ENCODE data around the gene UGGT2. TPM values are rescaled to one million over a fixed set of nuclear protein-coding genes. Genes with fewer than 3 reads are reported as not detected.

UGGT2 gene
- total and polyA plus RNA-seq, 2 donors (not counting 1 experiment from before 2014, with no cell fraction given) = 0.39 to 6.7 TPM

DNA sequence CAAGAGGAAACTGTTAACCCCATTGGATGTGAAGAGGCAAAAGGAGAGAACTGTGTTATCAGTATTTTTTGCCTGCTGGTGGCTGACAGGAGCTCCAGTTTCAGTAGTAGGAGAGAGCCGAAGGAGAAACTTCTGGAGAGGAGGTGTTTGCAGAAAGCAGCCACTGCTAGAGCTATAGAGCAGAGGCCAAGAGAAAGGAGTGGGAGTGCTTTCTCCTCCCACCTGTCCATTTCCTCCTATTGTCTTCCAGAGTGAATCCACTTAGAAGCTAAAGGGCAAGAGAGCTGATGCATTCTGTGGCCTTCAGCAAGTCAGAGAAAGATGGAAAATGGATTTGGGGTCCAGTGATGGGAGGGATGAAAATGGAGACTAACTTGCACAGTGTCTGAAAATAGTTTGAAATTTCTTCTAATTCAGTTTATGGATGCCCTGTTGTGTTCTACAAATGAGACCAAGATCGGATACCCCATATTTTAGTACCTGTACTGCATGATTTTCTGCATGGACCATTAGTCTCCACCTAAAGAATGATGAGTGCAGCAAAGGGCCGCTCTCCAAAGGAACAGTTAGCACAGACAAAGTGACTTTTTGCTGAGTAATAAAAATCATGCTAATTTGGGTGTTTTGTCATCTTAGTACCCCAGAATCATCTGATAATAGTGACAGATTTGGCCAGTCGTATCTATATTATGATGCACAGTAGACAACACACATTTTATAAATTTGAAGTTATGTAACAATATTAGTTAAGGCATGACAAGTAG is 47.4 kb upstream of the UGGT2 start:
- H3K27ac ChIP-seq (ENCODE audit: low read length in 2 of 2) = no peak overlapping the region
- Mint-ChIP-seq H3K4me1 (no peaks in the 10 kb centered on the region), H3K9me3 (ENCODE audit: insufficient read depth) (no peaks in the 10 kb centered on the region), H3K27ac (no peak overlapping the region), H3K4me3 (no peak overlapping the region), H3K27me3 (peaks cover 9% of the 10 kb centered on the region)
- no peak overlapping the region for H2AFZ ChIP-seq (ENCODE audit: insufficient read depth, low read depth, low read length, poor library complexity, severe bottlenecking)
- H3K4me3 ChIP-seq (ENCODE audit: control extremely low read depth in 1 of 5, extremely low read depth in 1 of 5, insufficient read depth in 1 of 5, low read depth in 2 of 5, low read length in 4 of 5) = no peak overlapping the region
- no peaks in the 10 kb centered on the region for H3K27me3 ChIP-seq (replicated peaks in 1 of 4; ENCODE audit: control extremely low read depth in 1 of 4, control insufficient read depth in 3 of 4, insufficient read depth in 4 of 4, low read length in 3 of 4)
- no peak overlapping the region for H3K9ac ChIP-seq (ENCODE audit: low read length)
- H4K20me1 ChIP-seq (ENCODE audit: control insufficient read depth, insufficient read depth, low read length, poor library complexity, severe bottlenecking) = no peaks in the 10 kb centered on the region
- ATAC-seq (ENCODE audit: low read depth) = no peak
- H3K4me2 ChIP-seq (replicated peaks; ENCODE audit: low read depth, low read length, poor library complexity, severe bottlenecking) = no peak overlapping the region
- no peak for DNase-seq
- no peaks in the 10 kb centered on the region for H3K36me3 ChIP-seq (replicated peaks in 1 of 2; ENCODE audit: control extremely low read depth in 1 of 2, control insufficient read depth in 1 of 2, extremely low read depth in 1 of 2, insufficient read depth in 2 of 2, low read length in 1 of 2)
- H3K9me3 ChIP-seq (ENCODE audit: control extremely low read depth in 1 of 3, control insufficient read depth in 2 of 3, insufficient read depth in 1 of 3, low read length in 2 of 3) = peaks cover 0 to 3% (median 0%) of the 10 kb centered on the region in 3 donors
- ChIA-PET POLR2A (no interaction called here), CTCF (no interaction called here)
- H3K4me1 ChIP-seq (ENCODE audit: control insufficient read depth in 2 of 2, insufficient read depth in 2 of 2, low read length in 2 of 2) = no peaks in the 10 kb centered on the region
- WGBS (ENCODE audit: insufficient coverage) = no CpG with 5 or more reads among the region's 4 CpGs
- no peaks in the 10 kb centered on the region for H3K79me2 ChIP-seq (ENCODE audit: control insufficient read depth, insufficient read depth, low read length)
- intact Hi-C loops (cut with micrococcal nuclease) = no loop called here
- TF ChIP-seq, protein P1, sequence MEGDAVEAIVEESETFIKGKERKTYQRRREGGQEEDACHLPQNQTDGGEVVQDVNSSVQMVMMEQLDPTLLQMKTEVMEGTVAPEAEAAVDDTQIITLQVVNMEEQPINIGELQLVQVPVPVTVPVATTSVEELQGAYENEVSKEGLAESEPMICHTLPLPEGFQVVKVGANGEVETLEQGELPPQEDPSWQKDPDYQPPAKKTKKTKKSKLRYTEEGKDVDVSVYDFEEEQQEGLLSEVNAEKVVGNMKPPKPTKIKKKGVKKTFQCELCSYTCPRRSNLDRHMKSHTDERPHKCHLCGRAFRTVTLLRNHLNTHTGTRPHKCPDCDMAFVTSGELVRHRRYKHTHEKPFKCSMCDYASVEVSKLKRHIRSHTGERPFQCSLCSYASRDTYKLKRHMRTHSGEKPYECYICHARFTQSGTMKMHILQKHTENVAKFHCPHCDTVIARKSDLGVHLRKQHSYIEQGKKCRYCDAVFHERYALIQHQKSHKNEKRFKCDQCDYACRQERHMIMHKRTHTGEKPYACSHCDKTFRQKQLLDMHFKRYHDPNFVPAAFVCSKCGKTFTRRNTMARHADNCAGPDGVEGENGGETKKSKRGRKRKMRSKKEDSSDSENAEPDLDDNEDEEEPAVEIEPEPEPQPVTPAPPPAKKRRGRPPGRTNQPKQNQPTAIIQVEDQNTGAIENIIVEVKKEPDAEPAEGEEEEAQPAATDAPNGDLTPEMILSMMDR (IDR thresholded peaks at IDR 0.05) = no peak
- no peak for TF ChIP-seq EZH2 (IDR thresholded peaks at IDR 0.05; ENCODE audit: borderline replicate concordance, insufficient read depth, low read depth, low read length, poor library complexity, severe bottlenecking)

DNA sequence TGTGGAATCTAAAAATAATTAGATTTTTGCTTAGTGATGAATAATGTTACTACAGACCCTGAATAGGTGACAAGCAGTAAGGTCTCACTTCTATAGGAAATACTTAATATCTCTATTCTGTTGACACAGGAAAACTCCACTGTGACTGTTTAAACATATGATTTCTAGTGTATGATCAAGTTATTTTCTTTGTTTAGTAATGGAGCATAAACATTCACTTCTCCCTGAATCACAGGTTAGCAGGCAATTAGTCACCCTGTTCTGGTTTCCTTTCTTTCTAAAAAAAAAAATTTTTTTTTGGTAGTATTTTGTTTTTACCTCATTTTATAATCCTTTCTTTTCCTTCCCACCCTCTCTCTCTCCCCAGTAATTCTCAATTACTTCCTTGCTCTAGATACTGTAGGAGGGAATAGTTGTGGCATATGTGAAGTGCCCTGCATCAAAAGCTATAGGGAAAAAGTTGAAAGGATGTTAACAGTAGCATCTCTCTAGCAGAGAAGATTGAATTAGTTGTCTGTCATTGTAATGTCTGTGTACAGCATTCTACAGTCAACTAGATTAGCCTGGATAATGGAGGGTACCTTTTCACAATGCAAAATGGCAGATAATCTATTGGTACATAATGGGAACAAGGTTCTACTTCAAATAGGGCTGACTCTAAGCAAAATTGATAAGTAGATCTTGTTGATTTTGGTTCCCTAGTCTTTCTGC is 40.2 kb upstream of the UGGT2 start:
- no peak overlapping the region for H3K9ac ChIP-seq (ENCODE audit: low read length)
- TF ChIP-seq, protein P1 (IDR thresholded peaks at IDR 0.05) = no peak
- no peak for TF ChIP-seq EZH2 (IDR thresholded peaks at IDR 0.05; ENCODE audit: borderline replicate concordance, insufficient read depth, low read depth, low read length, poor library complexity, severe bottlenecking)
- no peak for DNase-seq
- peaks cover 0 to 4% (median 1%) of the 10 kb centered on the region in 3 donors for H3K9me3 ChIP-seq (ENCODE audit: control extremely low read depth in 1 of 3, control insufficient read depth in 2 of 3, insufficient read depth in 1 of 3, low read length in 2 of 3)
- ATAC-seq (ENCODE audit: low read depth) = no peak
- H2AFZ ChIP-seq (ENCODE audit: insufficient read depth, low read depth, low read length, poor library complexity, severe bottlenecking) = no peak overlapping the region
- H3K4me3 ChIP-seq (ENCODE audit: control extremely low read depth in 1 of 5, extremely low read depth in 1 of 5, insufficient read depth in 1 of 5, low read depth in 2 of 5, low read length in 4 of 5) = no peak overlapping the region
- Mint-ChIP-seq H3K9me3 (ENCODE audit: insufficient read depth) (no peaks in the 10 kb centered on the region), H3K27ac (no peak overlapping the region), H3K27me3 (peaks cover 49% of the 10 kb centered on the region), H3K4me3 (no peak overlapping the region), H3K4me1 (peaks cover 9% of the 10 kb centered on the region)
- H3K27me3 ChIP-seq (replicated peaks in 1 of 4; ENCODE audit: control extremely low read depth in 1 of 4, control insufficient read depth in 3 of 4, insufficient read depth in 4 of 4, low read length in 3 of 4) = peaks cover 0 to 20% (median 15%) of the 10 kb centered on the region in 4 experiments
- H3K27ac ChIP-seq (ENCODE audit: low read length in 2 of 2) = no peak overlapping the region
- ChIA-PET POLR2A (no interaction called here), CTCF (no interaction called here)
- peaks cover 0 to 3% of the 10 kb centered on the region in 2 donors for H3K4me1 ChIP-seq (ENCODE audit: control insufficient read depth in 2 of 2, insufficient read depth in 2 of 2, low read length in 2 of 2)
- no peaks in the 10 kb centered on the region for H3K36me3 ChIP-seq (replicated peaks in 1 of 2; ENCODE audit: control extremely low read depth in 1 of 2, control insufficient read depth in 1 of 2, extremely low read depth in 1 of 2, insufficient read depth in 2 of 2, low read length in 1 of 2)
- H3K4me2 ChIP-seq (replicated peaks; ENCODE audit: low read depth, low read length, poor library complexity, severe bottlenecking) = no peak overlapping the region
- no peaks in the 10 kb centered on the region for H3K79me2 ChIP-seq (ENCODE audit: control insufficient read depth, insufficient read depth, low read length)
- intact Hi-C loops (cut with micrococcal nuclease) = no loop called here
- H4K20me1 ChIP-seq (ENCODE audit: control insufficient read depth, insufficient read depth, low read length, poor library complexity, severe bottlenecking) = no peaks in the 10 kb centered on the region
